ENCODE data around the gene MZB1. TPM values are rescaled to one million over a fixed set of nuclear protein-coding genes. Genes with fewer than 3 reads are reported as not detected.
"Not testable (repeated sequence)": the region's sequence is repeated elsewhere in the genome, so short reads cannot be mapped to it uniquely, and the experiment has no call there.

MZB1 gene
- total RNA-seq, 1 donor from 2014 or later: 7.8 TPM

- Histone ChIP-seq H3K27me3 (ENCODE audit: low read depth) (no peaks in the 10 kb centered on the region), H3K9me3 (no peaks in the 10 kb centered on the region), H3K36me3 (peaks cover 41% of the 10 kb centered on the region), H3K4me1 (peaks cover 17% of the 10 kb centered on the region), H3K4me3 (no peak overlapping the region), H3K27ac (no peak overlapping the region)
- DNase-seq (no peak), ATAC-seq (no peak)
- intact Hi-C loops (cut with DNase I): no loop called here
- TF ChIP-seq, protein P1, sequence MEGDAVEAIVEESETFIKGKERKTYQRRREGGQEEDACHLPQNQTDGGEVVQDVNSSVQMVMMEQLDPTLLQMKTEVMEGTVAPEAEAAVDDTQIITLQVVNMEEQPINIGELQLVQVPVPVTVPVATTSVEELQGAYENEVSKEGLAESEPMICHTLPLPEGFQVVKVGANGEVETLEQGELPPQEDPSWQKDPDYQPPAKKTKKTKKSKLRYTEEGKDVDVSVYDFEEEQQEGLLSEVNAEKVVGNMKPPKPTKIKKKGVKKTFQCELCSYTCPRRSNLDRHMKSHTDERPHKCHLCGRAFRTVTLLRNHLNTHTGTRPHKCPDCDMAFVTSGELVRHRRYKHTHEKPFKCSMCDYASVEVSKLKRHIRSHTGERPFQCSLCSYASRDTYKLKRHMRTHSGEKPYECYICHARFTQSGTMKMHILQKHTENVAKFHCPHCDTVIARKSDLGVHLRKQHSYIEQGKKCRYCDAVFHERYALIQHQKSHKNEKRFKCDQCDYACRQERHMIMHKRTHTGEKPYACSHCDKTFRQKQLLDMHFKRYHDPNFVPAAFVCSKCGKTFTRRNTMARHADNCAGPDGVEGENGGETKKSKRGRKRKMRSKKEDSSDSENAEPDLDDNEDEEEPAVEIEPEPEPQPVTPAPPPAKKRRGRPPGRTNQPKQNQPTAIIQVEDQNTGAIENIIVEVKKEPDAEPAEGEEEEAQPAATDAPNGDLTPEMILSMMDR (IDR thresholded peaks at IDR 0.05): no peak
Observed at GRCh38 chr5:139361835-139362429, 27.8 kb downstream of the MZB1 start.

DNA sequence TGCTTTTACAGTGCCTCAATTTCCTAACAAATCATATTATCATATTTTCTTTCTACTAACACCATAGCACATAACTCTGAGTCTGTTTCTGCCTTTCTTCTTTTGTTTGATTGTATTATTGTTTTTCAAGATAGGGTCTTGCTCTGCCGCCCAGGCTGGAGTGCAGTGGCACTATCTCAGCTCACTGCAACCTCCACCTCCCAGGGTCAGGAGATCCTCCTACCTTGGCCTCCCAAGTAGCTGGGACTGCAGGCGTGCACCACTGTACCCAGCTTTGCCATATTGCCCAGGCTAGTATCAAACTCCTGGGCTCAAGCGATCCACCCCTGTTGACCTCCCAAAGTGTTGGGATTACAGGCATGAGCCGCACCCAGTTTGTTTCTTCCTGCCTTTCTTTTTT lies 29.3 kb downstream of the MZB1 start:
- ATAC-seq (no peak), DNase-seq (no peak)
- intact Hi-C loops (cut with DNase I): no loop called here
- Histone ChIP-seq H3K27ac (no peak overlapping the region), H3K36me3 (peaks cover 28% of the 10 kb centered on the region), H3K4me3 (no peak overlapping the region), H3K27me3 (ENCODE audit: low read depth) (no peaks in the 10 kb centered on the region), H3K4me1 (peaks cover 18% of the 10 kb centered on the region), H3K9me3 (no peaks in the 10 kb centered on the region)
- TF ChIP-seq, protein P1 (IDR thresholded peaks at IDR 0.05): no peak

DNA sequence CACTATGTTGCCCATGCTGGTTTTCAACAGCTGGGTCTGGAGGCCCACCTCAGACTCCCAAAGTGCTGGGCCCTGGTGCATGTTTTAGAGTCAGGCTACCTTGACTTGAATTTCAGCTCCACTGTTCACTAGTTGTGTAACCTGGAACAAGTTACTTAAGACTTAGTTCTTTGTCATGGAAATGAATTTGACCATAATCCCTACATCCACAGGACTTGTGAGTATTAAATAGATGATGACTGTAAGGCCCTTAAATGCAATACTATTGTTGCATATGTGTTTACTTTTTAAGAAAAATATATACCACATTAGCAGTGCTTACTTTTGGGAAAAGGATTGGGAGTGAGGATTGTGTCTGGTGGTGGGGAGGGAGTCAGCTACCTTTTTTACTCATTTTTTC lies 31.6 kb downstream of the MZB1 start:
- DNase-seq (no peak), ATAC-seq (no peak)
- TF ChIP-seq, protein P1 (IDR thresholded peaks at IDR 0.05): no peak
- no peak overlapping the region for H3K4me3 ChIP-seq
- intact Hi-C loops (cut with DNase I): no loop called here
- no peaks in the 10 kb centered on the region for H3K27me3 ChIP-seq (ENCODE audit: low read depth)
- H3K27ac ChIP-seq: no peak overlapping the region
- no peaks in the 10 kb centered on the region for H3K9me3 ChIP-seq
- peaks cover 8% of the 10 kb centered on the region for H3K36me3 ChIP-seq
- peaks cover 18% of the 10 kb centered on the region for H3K4me1 ChIP-seq

GRCh38 chr5:139355900-139356299 lies 33.8 kb downstream of the MZB1 start:
- H3K9me3 ChIP-seq; H3K4me3 ChIP-seq; H3K27ac ChIP-seq; DNase-seq; H3K27me3 ChIP-seq (ENCODE audit: low read depth); H3K36me3 ChIP-seq; ATAC-seq; intact Hi-C loops (cut with DNase I): not testable (repeated sequence)
- peaks cover 18% of the 10 kb centered on the region for H3K4me1 ChIP-seq

DNA sequence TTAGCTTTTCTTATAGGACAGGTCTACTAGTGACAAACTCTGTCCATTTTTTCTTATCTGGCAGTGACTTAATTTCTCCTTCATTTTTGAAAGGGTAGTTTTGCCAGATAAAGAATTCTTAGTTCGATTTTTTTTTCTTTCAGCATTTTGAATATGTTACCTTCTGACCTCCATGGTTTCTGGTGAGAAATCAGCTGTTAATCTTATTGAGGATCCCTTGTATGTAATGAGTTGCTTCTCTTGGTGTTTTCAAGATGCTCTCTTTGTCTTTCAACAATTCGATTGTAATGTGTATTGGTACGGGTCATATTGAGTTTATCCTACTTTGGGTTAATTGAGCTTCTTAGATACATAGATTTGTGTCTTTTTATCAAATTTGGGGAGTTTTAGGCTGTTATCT lies 35.5 kb downstream of the MZB1 start:
- H3K4me1 ChIP-seq: peaks cover 24% of the 10 kb centered on the region
- TF ChIP-seq, protein P1 (IDR thresholded peaks at IDR 0.05): no peak
- no peak overlapping the region for H3K4me3 ChIP-seq
- ATAC-seq (no peak), DNase-seq (no peak)
- no peaks in the 10 kb centered on the region for H3K9me3 ChIP-seq
- H3K36me3 ChIP-seq: peaks cover 9% of the 10 kb centered on the region
- no peak overlapping the region for H3K27ac ChIP-seq
- H3K27me3 ChIP-seq (ENCODE audit: low read depth): no peaks in the 10 kb centered on the region
- intact Hi-C loops (cut with DNase I): no loop called here

DNA sequence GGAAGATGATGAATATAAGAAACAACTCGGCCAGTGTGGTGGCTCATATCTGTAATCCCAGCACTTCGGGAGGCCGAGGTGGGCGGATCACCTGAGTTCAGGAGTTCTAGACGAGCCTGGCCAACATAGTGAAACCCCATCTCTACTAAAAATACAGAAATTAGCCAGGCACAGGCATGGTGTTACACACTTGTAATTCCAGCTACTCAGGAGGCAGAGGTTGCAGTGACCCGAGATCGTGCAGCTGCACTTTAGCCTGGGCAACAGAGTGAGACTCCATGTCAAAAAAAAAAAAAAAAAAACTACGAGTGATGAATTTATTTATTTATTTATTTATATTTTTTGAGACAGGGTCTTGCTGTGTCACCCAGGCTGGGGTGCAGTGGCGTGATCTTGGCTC lies 41.9 kb downstream of the MZB1 start:
- H3K27ac ChIP-seq; intact Hi-C loops (cut with DNase I); H3K9me3 ChIP-seq; H3K27me3 ChIP-seq (ENCODE audit: low read depth); DNase-seq; H3K4me3 ChIP-seq; ATAC-seq: not testable (repeated sequence)
- Histone ChIP-seq H3K4me1 (peaks cover 36% of the 10 kb centered on the region), H3K36me3 (peaks cover 18% of the 10 kb centered on the region)

GRCh38 chr5:139345442-139345841 lies 44.3 kb downstream of the MZB1 start:
- H3K27me3 ChIP-seq (ENCODE audit: low read depth); ATAC-seq; intact Hi-C loops (cut with DNase I); DNase-seq; H3K4me3 ChIP-seq; H3K9me3 ChIP-seq; H3K27ac ChIP-seq: not testable (repeated sequence)
- peaks cover 47% of the 10 kb centered on the region for H3K4me1 ChIP-seq
- peaks cover 18% of the 10 kb centered on the region for H3K36me3 ChIP-seq
